Ishikawa (cell line): Measurements from ENCODE around the gene CEP85L.

Experiments
- CEBPB ChIP-seq: IDR thresholded peaks from 2 replicates; pipeline ENCODE4 v1.6.1; 2012
- CREB1 ChIP-seq: IDR thresholded peaks from 2 replicates; pipeline ENCODE4 v1.6.1; 2012; ENCODE audit warnings: low read depth
- EGR1 ChIP-seq: IDR thresholded peaks from 2 replicates; pipeline ENCODE4 v1.6.1; 2012
- EP300 ChIP-seq: IDR thresholded peaks from 2 replicates; pipeline ENCODE4 v1.6.1; 2012; ENCODE audit warnings: borderline replicate concordance
- FOXM1 ChIP-seq: IDR thresholded peaks from 2 replicates; pipeline ENCODE4 v1.6.1; 2012; ENCODE audit warnings: low read depth, borderline replicate concordance
- MAX ChIP-seq: IDR thresholded peaks from 2 replicates; pipeline ENCODE4 v1.6.1; 2012
- NFIC ChIP-seq: IDR thresholded peaks from 2 replicates; pipeline ENCODE4 v1.6.1; 2012
- RAD21 ChIP-seq: IDR thresholded peaks from 2 replicates; pipeline ENCODE4 v1.6.1; 2012; ENCODE audit warnings: low read depth
- REST ChIP-seq: IDR thresholded peaks from 2 replicates; pipeline ENCODE4 v1.6.1; 2012; ENCODE audit warnings: low read depth, mild to moderate bottlenecking
- TAF1 ChIP-seq: IDR thresholded peaks from 2 replicates; pipeline ENCODE4 v1.6.1; 2012; ENCODE audit warnings: low read depth, mild to moderate bottlenecking
- TCF12 ChIP-seq: IDR thresholded peaks from 2 replicates; pipeline ENCODE4 v1.6.1; 2012; ENCODE audit warnings: low read depth
- TEAD4 ChIP-seq: IDR thresholded peaks from 2 replicates; pipeline ENCODE4 v1.6.1; 2012
- YY1 ChIP-seq: IDR thresholded peaks from 2 replicates; pipeline ENCODE4 v1.6.1; 2012; ENCODE audit warnings: low read depth
- ZBTB7A ChIP-seq: IDR thresholded peaks from 2 replicates; pipeline ENCODE4 v1.6.1; 2012; ENCODE audit warnings: low read depth
- TF ChIP-seq, protein P1 (sequence below): IDR thresholded peaks from 2 replicates; pipeline ENCODE4 v1.6.1; 2012

Gene CEP85L

GRCh38 chr6:118529756-118530155, 121.6 kb downstream of the CEP85L start:
- TF ChIP-seq, protein P1, sequence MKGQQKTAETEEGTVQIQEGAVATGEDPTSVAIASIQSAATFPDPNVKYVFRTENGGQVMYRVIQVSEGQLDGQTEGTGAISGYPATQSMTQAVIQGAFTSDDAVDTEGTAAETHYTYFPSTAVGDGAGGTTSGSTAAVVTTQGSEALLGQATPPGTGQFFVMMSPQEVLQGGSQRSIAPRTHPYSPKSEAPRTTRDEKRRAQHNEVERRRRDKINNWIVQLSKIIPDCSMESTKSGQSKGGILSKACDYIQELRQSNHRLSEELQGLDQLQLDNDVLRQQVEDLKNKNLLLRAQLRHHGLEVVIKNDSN = no peak
- TF ChIP-seq EP300 (no peak), TEAD4 (no peak), ZBTB7A (no peak), CEBPB (no peak), CREB1 (no peak), EGR1 (no peak), YY1 (no peak), TCF12 (no peak), REST (no peak), FOXM1 (no peak), MAX (no peak), NFIC (no peak)

GRCh38 chr6:118528129-118528528, 123.3 kb downstream of the CEP85L start:
- TF ChIP-seq EP300 = no peak
- no peak for TF ChIP-seq EGR1
- TF ChIP-seq TAF1 = no peak
- TF ChIP-seq YY1 = no peak
- TF ChIP-seq ZBTB7A = no peak
- no peak for TF ChIP-seq RAD21

GRCh38 chr6:118525913-118526780, 125.2 kb downstream of the CEP85L start:
- TF ChIP-seq CEBPB (no peak), MAX (no peak), TEAD4 (no peak), ZBTB7A (no peak), FOXM1 (no peak), CREB1 (no peak), TAF1 (no peak), EGR1 (no peak), TCF12 (no peak), REST (no peak), NFIC (no peak), RAD21 (no peak), EP300 (no peak), YY1 (no peak)
- TF ChIP-seq, protein P1 = no peak

- no peak for TF ChIP-seq CREB1
- no peak for TF ChIP-seq CEBPB
- TF ChIP-seq MAX = no peak
- no peak for TF ChIP-seq REST
- no peak for TF ChIP-seq RAD21
- TF ChIP-seq FOXM1 = no peak
- no peak for TF ChIP-seq NFIC
- TF ChIP-seq TEAD4 = no peak
- TF ChIP-seq ZBTB7A = no peak
- no peak for TF ChIP-seq EP300
- TF ChIP-seq, protein P1 = no peak
- no peak for TF ChIP-seq TAF1
- TF ChIP-seq YY1 = no peak
- TF ChIP-seq EGR1 = no peak
- no peak for TF ChIP-seq TCF12
These were observed 126.7 kb downstream of the CEP85L start for GRCh38 chr6:118524686-118525085.
